ENCODE data around the gene FAM185A.
"Not testable (repeated sequence)": the region's sequence is repeated elsewhere in the genome, so short reads cannot be mapped to it uniquely, and the experiment has no call there.

DNA sequence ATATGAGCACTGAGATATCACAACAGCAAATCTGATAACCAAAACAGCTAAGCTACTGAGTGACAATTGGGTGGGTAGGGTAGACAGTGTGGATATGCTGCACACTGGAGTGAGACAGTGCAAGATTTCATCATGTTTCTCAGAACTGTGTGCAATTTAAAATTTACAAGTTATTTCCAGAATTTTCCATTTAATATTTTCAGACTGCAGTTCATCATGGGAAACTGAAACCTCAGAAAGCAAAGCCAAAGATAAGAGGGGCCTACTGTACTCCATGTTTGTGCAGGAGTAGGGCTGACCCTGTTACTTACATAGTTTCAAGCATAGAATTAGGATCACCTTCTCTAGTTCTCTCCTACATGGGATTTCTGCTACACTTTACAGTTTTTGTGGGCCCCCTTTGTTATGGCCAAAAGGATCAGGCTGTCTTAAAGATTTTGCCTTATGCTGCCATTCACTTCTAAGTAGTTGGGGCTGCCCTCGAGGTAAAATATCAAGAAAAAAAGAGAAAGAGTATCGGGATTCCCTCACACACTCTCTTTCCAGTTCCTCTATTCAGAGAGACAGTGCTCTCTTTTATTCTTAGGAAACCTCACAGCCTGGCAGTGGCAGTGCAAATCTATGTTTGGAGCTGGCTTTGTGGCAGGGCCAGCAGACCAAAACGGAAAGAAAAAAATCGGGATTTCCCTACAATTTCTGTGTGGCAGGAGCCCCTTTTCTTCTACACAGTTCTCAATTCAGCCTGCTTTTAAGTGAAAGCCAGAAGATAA lies 6.6 kb upstream of the FAM185A start:
- TF ChIP-seq EZH2 (IDR thresholded peaks at IDR 0.05; ENCODE audit: insufficient read depth, poor library complexity, severe bottlenecking); EZH2phosphoT487 (IDR thresholded peaks at IDR 0.05; ENCODE audit: insufficient read depth, low read depth): not testable (repeated sequence)
